ENCODE results near the gene ZNF276. TPM values are rescaled to one million over a fixed set of nuclear protein-coding genes. Genes with fewer than 3 reads are reported as not detected.
A peak's percentile ranks its signal among the peaks of the same experiment; 100 is the strongest.

Gene ZNF276
- total and polyA plus RNA-seq, 12 donors: 9.3 to 84.5 (median 22.4) TPM

DNA sequence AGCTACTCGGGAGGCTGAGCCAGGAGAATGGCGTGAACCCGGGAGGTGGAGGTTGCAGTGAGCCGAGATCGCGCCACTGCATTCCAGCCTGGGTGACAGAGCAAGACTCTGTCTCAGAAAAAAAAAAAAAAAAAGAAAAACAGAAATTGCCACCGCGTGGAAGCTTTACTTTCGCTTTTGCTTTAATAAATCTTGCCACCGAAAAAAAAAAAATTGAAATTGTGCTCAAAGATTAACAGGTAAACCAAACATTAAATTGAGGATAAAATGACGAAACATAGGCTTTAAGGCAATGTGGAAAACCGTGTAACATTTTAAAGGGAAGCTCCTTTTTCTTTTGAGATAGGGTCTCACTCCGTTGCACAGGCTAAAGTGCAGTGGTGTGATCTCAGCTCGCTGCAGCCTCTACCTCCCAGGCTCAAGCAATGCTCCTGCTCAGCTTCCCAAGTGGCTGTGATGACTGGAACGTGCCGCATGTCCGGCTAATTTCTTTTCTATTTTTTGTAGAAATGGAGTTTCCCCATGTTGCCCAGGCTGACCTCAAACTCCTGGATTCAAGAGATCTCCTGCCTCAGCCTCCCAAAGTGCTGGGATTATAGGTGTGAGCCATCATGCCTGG, 40.1 kb downstream of the ZNF276 start:
- H3K27ac ChIP-seq: no peak overlapping the region
- no peaks in the 10 kb centered on the region for H3K9me3 ChIP-seq (replicated peaks in 1 of 3)
- no peak for DNase-seq
- H3K27me3 ChIP-seq: no peaks in the 10 kb centered on the region
- peak overlapping the region in 1 of 4 donors; percentile 12 for H3K4me3 ChIP-seq
- no peak for TF ChIP-seq POLR2A (IDR thresholded peaks at IDR 0.05)
- TF ChIP-seq CTCF (IDR thresholded peaks at IDR 0.05): no peak
- intact Hi-C loops (cut with DNase I): no loop called here
- no peaks in the 10 kb centered on the region for H3K4me1 ChIP-seq (replicated peaks in 1 of 2)
- no peaks in the 10 kb centered on the region for H3K36me3 ChIP-seq (replicated peaks in 1 of 2)
- 64 to 84% (median 76%) methylated on average over 16 to 17 of the region's 17 CpGs for WGBS, 4 donors

DNA sequence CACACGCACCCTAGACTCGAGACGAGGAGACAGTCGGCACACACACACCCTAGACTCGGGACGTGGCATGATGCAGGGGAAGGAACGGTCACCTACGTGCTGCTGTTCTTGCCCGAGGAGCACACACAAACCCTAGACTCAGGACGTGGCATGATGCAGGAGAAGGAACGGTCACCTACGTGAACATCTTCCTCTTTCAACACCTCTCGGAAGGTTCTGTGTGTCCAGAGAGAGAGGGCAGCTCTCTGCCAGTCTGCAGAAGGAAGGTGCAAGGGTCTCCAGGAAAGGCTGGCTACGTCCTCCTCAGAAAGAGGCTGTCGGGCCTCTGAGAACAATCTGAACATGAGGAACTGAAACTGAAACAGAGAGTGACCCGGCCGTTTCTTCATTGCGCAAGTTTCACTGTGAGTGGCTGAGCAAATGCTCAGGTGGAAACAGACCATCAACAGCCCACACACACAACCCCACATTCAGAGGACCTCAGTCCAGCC, 43.4 kb downstream of the ZNF276 start:
- H3K36me3 ChIP-seq (replicated peaks in 1 of 2): no peaks in the 10 kb centered on the region
- no peaks in the 10 kb centered on the region for H3K27me3 ChIP-seq
- 70 to 83% (median 74%) methylated on average over 15 to 18 of the region's 18 CpGs for WGBS, 4 donors
- no peak overlapping the region for H3K4me3 ChIP-seq
- no peaks in the 10 kb centered on the region for H3K9me3 ChIP-seq (replicated peaks in 1 of 3)
- DNase-seq: peak; percentile 32 to 83 (median 52)
- TF ChIP-seq CTCF (IDR thresholded peaks at IDR 0.05): no peak
- TF ChIP-seq POLR2A (IDR thresholded peaks at IDR 0.05): no peak
- no peaks in the 10 kb centered on the region for H3K4me1 ChIP-seq (replicated peaks in 1 of 2)
- peak overlapping the region in 3 of 5 donors; percentile 19 to 73 (median 49) for H3K27ac ChIP-seq
- intact Hi-C loops (cut with DNase I): no loop called here

DNA sequence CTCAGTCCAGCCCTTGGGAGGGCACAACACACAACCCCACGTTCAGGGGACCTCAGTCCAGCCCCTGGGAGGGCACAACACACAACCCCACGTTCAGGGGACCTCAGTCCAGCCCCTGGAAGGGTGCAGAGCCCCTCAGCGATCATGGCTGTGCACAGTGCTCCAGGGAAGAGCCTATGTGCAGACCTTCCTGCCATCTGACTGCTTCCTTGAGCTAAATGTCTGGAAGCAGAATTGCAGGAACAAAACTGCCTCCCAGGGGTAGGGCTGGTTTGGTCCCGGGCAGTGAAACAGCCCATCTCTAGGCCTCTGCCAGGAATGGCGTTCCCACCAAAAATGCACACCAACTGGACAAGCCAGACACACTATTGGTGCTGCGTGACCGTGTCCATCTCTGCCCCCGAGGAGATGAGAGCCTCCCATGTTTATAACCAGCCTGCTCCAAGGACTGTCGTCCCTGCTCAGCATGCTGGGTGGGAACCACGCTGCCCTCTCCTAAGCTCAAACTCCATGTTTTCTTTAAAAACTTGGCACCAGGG, 44.0 kb downstream of the ZNF276 start:
- WGBS, 4 donors: 69 to 89% (median 80%) methylated on average over 8 to 10 of the region's 10 CpGs
- no peak overlapping the region for H3K4me3 ChIP-seq

DNA sequence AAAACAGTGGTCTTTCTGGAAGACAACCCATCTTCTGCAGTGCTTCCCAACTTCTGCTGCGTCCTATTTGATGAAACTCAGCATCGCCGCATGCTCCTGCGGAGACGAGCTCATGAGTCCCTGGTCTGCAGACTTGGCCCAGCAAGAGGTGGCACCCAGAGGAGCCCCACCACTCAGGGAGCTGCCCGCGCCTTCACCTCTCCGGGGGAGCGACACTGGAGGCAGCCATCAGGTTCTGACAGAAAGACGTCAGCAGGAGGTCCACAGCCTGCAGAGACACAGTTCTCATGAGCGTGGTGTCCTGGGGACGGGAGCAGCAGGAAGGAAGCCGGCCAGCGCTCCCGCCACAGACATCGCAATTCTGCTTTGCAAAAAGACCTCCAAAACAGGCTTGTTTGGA, 49.0 kb downstream of the ZNF276 start:
- Histone ChIP-seq H3K4me1 (replicated peaks in 1 of 2) (no peaks in the 10 kb centered on the region), H3K9me3 (replicated peaks in 1 of 3) (no peaks in the 10 kb centered on the region), H3K27me3 (no peaks in the 10 kb centered on the region), H3K4me3 (no peak overlapping the region), H3K36me3 (replicated peaks in 1 of 2) (no peaks in the 10 kb centered on the region), H3K27ac (no peak overlapping the region)
- TF ChIP-seq CTCF (IDR thresholded peaks at IDR 0.05): no peak
- no peak for TF ChIP-seq POLR2A (IDR thresholded peaks at IDR 0.05)
- no peak for DNase-seq
- 91 to 97% (median 96%) methylated on average over 13 to 16 of the region's 16 CpGs for WGBS, 4 donors
- intact Hi-C loops (cut with DNase I): no loop called here

More for the DNA sequence above, 44.0 kb downstream of the ZNF276 start:
- no peaks in the 10 kb centered on the region for H3K9me3 ChIP-seq (replicated peaks in 1 of 3)
- no peaks in the 10 kb centered on the region for H3K4me1 ChIP-seq (replicated peaks in 1 of 2)
- DNase-seq: no peak
- H3K36me3 ChIP-seq (replicated peaks in 1 of 2): no peaks in the 10 kb centered on the region
- no peaks in the 10 kb centered on the region for H3K27me3 ChIP-seq
- intact Hi-C loops (cut with DNase I): no loop called here
- TF ChIP-seq POLR2A (IDR thresholded peaks at IDR 0.05) (no peak), CTCF (IDR thresholded peaks at IDR 0.05) (no peak)
- peak overlapping the region in 1 of 5 donors; percentile 73 for H3K27ac ChIP-seq

Data from adrenal gland (tissue), 12 donors.